ENCODE results near the gene LRRTM3. TPM values are rescaled to one million over a fixed set of nuclear protein-coding genes. Genes with fewer than 3 reads are reported as not detected.

LRRTM3 gene
- total and polyA plus RNA-seq, 2 experiments from 2014 or later: 0.21 to 0.37 TPM

GRCh38 chr10:67004690-67005089 is 78.9 kb downstream of the LRRTM3 start (continued):
- TF ChIP-seq REST (IDR thresholded peaks at IDR 0.05; ENCODE audit: unreplicated experiment): no peak
- no peak for TF ChIP-seq STAT1 (IDR thresholded peaks at IDR 0.05; ENCODE audit: unreplicated experiment)

- H3F3A ChIP-seq (replicated peaks; ENCODE audit: low read depth): no peaks in the 10 kb centered on the region
- TF ChIP-seq CTCF (conservative IDR thresholded peaks at IDR 0.05; ENCODE audit: low read depth in 2 of 2): no peak
- Mint-ChIP-seq H3K4me1 (peaks cover 8% of the 10 kb centered on the region), H3K4me3 (no peak overlapping the region), H3K27me3 (ENCODE audit: insufficient read depth, low read depth, poor library complexity) (no peaks in the 10 kb centered on the region), H3K36me3 (ENCODE audit: low read depth) (no peaks in the 10 kb centered on the region), H3K27ac (no peak overlapping the region), H3K9me3 (no peaks in the 10 kb centered on the region)
- H3K9me2 ChIP-seq (ENCODE audit: insufficient read depth): no peaks in the 10 kb centered on the region
- no peak overlapping the region for H3K4me3 ChIP-seq
- no peaks in the 10 kb centered on the region for H3K79me2 ChIP-seq (replicated peaks; ENCODE audit: insufficient read depth)
- peaks cover 4% of the 10 kb centered on the region; the same call in 1 of the 2 replicates for H3K4me1 ChIP-seq (ENCODE audit: insufficient read depth)
- H3K27me3 ChIP-seq (ENCODE audit: insufficient read depth): no peaks in the 10 kb centered on the region
- no peak overlapping the region for H3K27ac ChIP-seq (ENCODE audit: low read depth)
- peak overlapping the region; percentile 23; the same call in 1 of the 2 replicates for H2AFZ ChIP-seq
- H3K4me2 ChIP-seq: no peak overlapping the region
- no peaks in the 10 kb centered on the region for H3K36me3 ChIP-seq (ENCODE audit: insufficient read depth)
- H4K20me1 ChIP-seq (replicated peaks; ENCODE audit: insufficient read depth): no peaks in the 10 kb centered on the region
- no peak for DNase-seq (ENCODE audit: low spot score)
- no peak for ATAC-seq
Measured at GRCh38 chr10:67005981-67006380, 80.1 kb downstream of the LRRTM3 start.

- Histone ChIP-seq H3K4me1 (ENCODE audit: insufficient read depth) (no peaks in the 10 kb centered on the region), H3K4me3 (no peak overlapping the region), H2AFZ (no peak overlapping the region), H3K4me2 (no peak overlapping the region), H4K20me1 (replicated peaks; ENCODE audit: insufficient read depth) (no peaks in the 10 kb centered on the region), H3F3A (replicated peaks; ENCODE audit: low read depth) (no peaks in the 10 kb centered on the region), H3K9me2 (ENCODE audit: insufficient read depth) (no peaks in the 10 kb centered on the region), H3K27me3 (ENCODE audit: insufficient read depth) (no peaks in the 10 kb centered on the region), H3K27ac (ENCODE audit: low read depth) (no peak overlapping the region), H3K79me2 (replicated peaks; ENCODE audit: insufficient read depth) (no peaks in the 10 kb centered on the region), H3K36me3 (ENCODE audit: insufficient read depth) (no peaks in the 10 kb centered on the region)
- Mint-ChIP-seq H3K4me3 (no peak overlapping the region), H3K9me3 (no peaks in the 10 kb centered on the region), H3K27me3 (ENCODE audit: insufficient read depth, low read depth, poor library complexity) (no peaks in the 10 kb centered on the region), H3K4me1 (no peaks in the 10 kb centered on the region), H3K36me3 (ENCODE audit: low read depth) (no peaks in the 10 kb centered on the region), H3K27ac (no peak overlapping the region)
- TF ChIP-seq REST (IDR thresholded peaks at IDR 0.05; ENCODE audit: unreplicated experiment) (no peak), EZH2 (IDR thresholded peaks at IDR 0.05; ENCODE audit: low read depth, unreplicated experiment) (no peak), STAT1 (IDR thresholded peaks at IDR 0.05; ENCODE audit: unreplicated experiment) (no peak), ZNF331 (CRISPR knock-in tag; IDR thresholded peaks at IDR 0.05; ENCODE audit: low read depth) (no peak), ZNF114 (CRISPR knock-in tag; IDR thresholded peaks at IDR 0.05) (no peak), CTCF (conservative IDR thresholded peaks at IDR 0.05; ENCODE audit: low read depth in 2 of 2) (no peak)
- ATAC-seq: no peak
- no peak for DNase-seq (ENCODE audit: low spot score)
Measured at GRCh38 chr10:67011480-67011879, 85.6 kb downstream of the LRRTM3 start.
